GM18867 (cell line): ENCODE measurements around the gene CWF19L2.

ENCODE experiments used
- ATAC-seq: cut with Tn5 transposase; IDR thresholded peaks from one replicate; pipeline ENCODE4 v1.9.1; 2021; ENCODE audit warnings: mild to moderate bottlenecking, moderate library complexity; ENCODE audit not compliant: unreplicated experiment

Gene CWF19L2

DNA sequence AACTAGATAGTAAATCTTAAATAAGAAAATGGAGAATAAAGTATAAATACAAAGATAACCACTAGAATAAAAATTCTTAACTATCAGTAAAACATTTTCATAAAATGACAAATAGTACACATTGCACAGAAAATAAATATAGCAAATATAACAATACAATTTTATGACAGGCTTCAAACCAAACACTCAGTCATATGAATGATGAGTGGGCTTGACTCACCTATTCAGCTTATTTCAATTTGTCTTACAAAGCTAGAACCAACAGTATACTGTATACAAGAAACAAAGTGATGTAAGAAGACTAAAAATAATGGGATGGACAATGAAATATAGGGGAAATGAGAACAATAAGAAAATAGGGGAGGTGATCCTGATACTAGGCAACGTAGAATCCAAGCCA, 141.2 kb downstream of the CWF19L2 start:
- ATAC-seq: no peak

DNA sequence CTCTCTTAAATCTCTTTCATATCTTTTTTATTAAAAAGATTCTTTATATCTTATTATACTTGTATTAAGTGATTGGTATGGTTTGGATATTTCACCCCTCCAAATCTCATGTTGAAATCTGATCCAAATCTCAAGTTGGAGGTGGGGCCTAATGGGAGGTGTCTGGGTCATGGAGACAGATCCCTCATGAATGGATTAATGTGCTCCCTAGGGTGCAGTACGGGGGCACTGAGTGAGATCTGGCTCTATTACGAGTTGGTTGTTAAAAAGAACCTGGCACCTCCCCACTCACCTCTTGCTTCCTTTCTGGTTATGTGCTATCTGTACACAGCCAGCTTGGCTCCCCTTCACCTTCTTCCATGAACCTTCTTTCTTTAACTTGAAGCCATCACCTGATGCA, 149.6 kb downstream of the CWF19L2 start:
- no peak for ATAC-seq

DNA sequence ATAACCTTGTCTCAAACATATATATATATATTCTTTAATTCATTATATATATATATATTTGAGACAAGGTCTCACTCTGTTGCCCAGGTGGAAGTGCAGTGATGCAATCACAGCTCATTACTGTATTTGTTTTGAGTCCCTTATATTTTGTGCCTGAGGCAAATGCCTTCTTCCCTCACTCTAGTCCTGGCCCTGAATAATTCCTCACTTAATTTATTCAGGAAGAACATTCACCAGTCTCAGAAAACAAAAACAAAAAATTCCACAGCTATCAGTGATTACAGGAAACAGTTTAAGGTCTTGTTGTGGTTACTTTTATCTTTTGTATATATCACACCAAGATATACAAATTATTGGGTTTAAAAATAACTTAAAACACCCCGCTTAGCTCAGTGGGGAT, 155.7 kb downstream of the CWF19L2 start:
- no peak for ATAC-seq

DNA sequence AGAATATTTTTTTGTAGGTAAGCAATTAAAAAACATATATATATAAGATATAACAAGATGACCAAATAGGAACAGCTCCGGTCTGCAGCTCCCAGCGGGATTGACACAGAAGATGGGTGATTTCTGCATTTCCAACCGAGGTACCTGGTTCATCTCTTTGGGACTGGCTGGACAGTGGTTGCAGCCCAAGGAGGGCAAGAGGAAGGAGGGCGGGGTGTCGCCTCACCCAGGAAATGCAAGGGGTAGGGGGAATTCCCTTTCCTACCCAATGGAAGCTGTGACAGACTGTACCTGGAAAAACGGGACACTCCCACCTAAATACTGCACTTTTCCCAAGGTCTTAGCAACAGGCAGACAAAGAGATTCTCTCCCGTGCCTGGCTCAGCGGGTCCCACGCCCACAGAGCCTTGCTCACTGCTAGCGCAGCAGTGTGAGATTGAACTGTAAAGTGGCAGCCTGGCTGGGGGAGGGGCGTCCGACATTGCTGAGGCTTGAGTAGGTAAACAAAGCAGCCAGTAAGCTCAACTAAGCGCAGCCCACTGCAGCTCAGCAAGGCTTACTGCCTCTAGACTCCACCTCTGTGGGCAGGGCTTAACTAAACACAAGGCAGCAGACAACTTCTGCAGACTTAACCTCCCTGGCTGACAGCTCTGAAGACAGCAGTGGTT, 163.8 kb downstream of the CWF19L2 start:
- no peak for ATAC-seq

DNA sequence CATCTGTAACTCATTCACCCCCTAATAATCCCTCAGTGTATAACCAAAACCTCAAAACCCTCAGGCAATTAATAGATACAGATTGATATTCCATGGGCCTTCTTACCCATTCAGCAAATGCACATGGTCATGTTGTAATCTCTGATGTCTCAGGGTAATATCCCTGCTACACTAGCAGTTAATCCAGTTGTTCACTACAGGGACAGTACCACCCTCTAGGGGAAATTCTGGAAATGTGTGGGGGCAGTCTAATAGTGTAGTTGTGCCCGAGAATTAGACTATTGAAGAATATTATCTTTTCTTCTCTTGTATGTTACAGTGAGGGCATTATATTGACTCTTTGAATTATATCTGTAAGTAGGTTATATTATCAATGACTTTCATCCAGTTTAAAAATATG, 175.4 kb downstream of the CWF19L2 start:
- ATAC-seq: no peak
